GM18861 (cell line): ENCODE data around the gene ZCCHC17.
"Not testable (repeated sequence)": the region's sequence is repeated elsewhere in the genome, so short reads cannot be mapped to it uniquely, and the experiment has no call there.

Experiments used
- ATAC-seq: cut with Tn5 transposase; IDR thresholded peaks from one replicate; pipeline ENCODE4 v1.9.1; 2021; ENCODE audit not compliant: unreplicated experiment

Gene ZCCHC17

DNA sequence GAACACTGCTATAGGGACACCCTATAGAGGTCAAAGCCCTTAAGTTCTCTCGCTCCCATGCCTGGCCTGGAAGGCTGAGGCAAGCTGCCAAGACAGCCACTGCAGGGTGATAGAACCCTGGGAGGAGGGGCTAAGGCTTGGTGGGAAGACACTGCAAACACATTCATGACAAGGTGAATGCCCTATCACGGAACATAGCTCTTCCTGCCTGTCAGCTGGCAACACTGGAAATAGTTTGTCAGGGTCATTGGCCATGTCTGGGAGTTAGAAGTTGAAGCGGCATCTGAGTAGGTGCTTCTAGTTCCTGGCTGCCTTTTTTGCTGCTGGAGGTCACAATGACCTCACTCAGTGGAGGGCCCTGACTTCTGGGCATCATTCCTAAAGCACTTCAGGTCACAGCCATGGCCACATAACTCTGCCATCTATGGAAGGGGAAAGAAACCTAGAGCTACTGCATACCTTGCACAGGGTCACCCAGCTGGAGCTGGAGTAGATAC, 71.8 kb downstream of the ZCCHC17 start:
- no peak for ATAC-seq

DNA sequence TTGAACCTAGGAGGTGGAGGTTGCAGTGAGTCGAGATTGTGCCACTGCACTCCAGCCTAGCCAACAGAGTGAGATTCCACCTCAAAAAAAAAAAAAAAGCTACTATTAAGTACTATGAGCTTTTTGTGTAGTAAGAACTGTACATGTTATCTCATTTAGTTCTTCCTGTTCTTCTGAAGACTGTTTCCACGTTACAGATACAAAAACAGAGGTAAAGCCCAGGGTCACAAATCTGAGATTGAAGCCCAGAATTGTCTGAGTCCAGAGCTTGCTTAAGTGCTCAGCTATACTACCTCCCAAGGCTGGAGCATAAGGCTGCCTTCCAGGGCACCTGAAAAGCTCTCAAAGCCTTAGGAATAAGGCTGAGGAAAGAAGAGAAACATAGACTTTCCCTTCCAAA, 73.2 kb downstream of the ZCCHC17 start:
- ATAC-seq, result no peak

GRCh38 chr1:31370565-31370964, 73.7 kb downstream of the ZCCHC17 start:
- ATAC-seq, result no peak

- no peak for ATAC-seq
These were observed 74.5 kb downstream of the ZCCHC17 start for GRCh38 chr1:31371121-31371959.

DNA sequence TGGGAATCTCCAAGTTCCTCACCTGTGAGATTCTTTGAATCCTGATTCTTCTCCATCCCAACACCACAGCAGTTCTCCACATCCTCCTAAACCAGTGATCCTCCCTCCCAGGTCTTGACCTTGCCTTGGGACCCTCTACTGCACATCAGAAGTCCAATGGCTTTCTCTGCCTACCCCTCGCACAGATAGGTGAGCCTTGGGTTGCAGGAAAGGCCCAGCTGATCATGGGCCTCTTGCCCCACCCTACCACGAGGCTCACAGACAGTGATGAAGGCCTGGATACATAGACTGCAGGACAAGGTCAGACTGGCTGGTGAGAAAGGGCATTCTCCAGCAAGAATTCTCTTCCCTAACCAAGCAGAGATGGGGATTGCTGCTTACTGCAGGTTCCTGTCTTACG, 75.2 kb downstream of the ZCCHC17 start:
- ATAC-seq, result no peak

DNA sequence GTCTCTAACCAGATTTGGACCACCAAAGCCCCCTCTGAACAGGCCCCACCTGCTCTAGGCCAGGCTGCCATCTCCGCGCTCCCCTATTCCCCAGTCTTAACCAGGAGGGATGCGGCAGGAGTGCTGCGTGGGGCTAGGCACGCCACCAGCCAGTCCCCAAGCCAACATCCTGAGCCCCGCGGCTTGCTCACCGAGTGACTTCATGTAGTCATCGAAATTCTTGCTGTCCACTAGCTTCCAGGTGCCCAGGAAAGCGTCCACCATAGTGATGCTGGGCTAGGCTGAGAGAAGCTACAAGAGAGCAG, 75.9 kb downstream of the ZCCHC17 start:
- no peak for ATAC-seq

- ATAC-seq, result no peak
These were observed 76.4 kb downstream of the ZCCHC17 start, which contains the start of gene FABP3 for GRCh38 chr1:31373056-31373896. FABP3 (minus strand) TSS chr1:31373076; CDS start chr1:31373014, 62 bp downstream.

DNA sequence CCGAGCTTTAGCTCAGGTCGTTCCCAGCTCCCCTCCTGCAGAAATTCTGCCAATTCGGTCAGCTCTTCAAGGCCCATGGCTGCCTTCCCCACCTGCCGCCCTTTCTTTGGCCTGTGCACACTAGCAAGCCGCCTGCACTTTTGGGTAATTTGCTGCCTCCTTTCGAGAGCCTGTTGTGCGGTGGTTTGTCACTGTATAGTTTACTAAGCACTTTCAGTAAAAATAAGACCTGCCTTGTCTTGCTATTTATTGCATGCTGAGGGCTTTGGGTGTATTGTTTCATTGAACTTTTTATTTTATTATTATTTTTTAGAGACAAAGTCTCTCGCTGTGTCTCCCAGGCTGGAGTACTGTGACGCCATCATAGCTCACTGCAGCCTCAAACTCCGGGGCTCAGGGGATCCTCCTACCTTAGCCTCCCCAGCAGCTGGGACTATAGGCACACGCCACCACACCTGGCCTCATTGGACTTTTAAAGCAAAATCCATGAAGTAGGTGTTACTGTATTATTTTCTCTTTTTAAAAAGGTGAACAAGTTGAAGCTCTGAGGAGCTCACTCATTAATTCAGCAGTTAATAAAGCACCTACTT, 77.2 kb downstream of the ZCCHC17 start:
- no peak for ATAC-seq

GRCh38 chr1:31374511-31375196, 77.8 kb downstream of the ZCCHC17 start:
- no peak for ATAC-seq

- ATAC-seq, result no peak
These were observed 79.7 kb downstream of the ZCCHC17 start for GRCh38 chr1:31376375-31377134.

- no peak for ATAC-seq
These were observed 80.6 kb downstream of the ZCCHC17 start for GRCh38 chr1:31377364-31377863.

DNA sequence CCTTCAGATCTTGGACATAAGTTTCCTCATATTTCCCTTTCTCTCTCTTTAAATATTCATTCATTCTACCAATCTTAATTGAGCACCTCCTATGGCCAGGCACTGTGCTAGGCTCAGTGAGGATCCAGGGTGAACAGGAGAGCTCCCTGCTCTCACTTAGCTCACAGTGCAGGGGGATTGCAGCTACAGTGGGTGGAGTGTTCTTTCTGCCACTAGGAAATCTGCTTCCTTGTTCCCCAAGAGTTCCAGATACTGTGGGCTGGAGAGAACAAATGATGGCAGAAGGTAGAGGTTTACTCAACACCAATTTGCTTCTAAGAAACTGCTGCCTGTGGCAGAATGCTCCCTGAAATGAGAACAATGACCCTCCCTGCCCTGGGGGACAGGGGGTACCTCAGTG, 81.2 kb downstream of the ZCCHC17 start:
- no peak for ATAC-seq

DNA sequence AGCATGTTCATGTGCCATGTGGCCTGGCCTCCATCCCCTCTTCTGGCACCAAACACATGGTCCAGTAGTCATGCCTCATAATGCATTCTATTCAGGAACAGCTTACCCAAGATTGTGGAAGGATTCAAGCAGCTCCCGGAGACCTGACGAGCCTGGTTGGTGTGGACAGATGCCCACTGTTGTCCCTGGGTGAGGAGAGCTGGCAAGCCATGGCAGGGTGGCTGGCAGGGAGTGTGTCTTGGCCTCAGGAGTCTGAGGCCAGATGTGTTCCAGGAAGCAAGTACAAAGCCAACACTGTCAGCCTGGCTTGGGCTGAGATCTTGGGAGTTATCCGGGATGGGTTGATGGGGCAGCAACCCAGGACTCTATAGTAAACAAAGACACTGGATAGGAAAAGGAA, 83.3 kb downstream of the ZCCHC17 start:
- ATAC-seq, result no peak

DNA sequence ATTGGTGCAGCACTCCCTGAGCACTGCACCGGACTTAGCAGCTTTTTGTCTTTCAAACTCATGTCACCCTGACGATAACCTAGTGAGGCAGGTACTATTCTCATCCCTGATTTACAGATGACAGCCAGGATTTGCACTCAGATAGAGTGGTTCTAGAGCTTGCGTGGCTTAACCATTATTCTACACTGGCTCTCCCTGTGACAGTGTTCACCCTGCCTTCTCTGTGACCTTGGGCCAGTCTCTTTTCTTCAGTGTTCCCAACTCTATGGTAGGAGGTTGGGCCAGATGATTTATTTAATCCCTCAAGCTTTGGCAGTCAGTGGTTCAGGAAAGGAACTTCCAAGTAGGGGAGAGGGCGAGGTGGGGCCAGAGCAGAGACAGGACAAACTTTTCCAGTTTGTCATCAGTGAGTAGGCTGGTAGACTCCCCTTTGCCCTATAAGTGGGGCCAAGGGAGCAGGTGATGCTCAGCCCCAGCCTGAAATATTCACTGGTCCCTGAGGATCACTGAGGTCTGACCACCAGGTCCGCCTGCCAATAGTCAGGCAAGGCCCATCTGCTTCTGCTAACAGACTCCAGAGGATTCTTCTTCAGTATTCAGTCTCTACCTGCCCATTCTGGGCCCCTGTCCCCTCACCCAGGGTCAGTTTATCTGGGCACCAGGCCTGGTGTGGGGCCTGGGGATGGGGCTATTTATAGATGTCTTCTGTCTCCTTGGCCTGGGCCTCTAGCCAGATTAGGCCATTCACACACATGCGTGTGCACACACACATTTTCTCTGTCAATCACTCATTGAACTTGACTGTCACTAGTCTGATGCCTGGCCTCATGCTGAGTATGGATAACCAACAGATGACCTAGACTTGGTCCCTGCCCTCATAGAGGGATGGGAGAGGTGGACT, 84.8 kb downstream of the ZCCHC17 start:
- ATAC-seq, result no peak

DNA sequence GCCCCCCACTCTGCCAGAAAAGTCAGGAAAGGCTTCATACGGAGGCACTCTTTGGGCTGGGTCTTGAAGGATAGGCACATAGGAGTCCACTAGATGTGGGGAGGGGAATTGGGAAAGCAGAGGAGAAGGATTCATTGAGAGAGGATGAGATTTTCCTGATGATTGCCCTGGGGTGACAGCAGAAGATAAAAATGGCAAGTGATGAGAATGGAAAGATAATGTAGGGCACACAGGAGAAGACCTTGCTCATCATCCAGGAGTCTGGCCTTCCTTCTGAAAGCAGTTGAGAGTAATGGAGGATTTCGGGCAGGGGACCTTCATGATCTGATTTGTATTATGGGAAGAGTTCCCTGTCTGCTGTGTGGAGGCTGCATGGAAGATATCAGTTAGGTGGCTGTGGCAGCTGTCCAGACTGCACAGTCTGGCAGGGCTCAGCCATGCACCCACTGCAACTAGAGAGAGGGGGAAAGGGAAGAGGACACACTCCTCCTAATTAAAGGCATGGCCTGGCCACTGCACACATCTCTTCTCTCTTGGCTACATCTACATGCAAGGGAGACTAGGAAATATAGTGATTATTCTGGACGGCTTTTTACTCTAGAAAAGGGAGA, 85.7 kb downstream of the ZCCHC17 start:
- ATAC-seq, result no peak

GRCh38 chr1:31383967-31384366, 87.1 kb downstream of the ZCCHC17 start:
- ATAC-seq, result no peak

GRCh38 chr1:31386576-31387243, 89.9 kb downstream of the ZCCHC17 start:
- ATAC-seq, result not testable (repeated sequence)

- no peak for ATAC-seq
These were observed 90.8 kb downstream of the ZCCHC17 start for GRCh38 chr1:31387612-31388011.
